Endothelial cell of umbilical vein (primary cell): ENCODE results near the gene SUSD2. TPM values are rescaled to one million over a fixed set of nuclear protein-coding genes. Genes with fewer than 3 reads are reported as not detected.

Experiments
- BruUV-seq: library from RNA; stranded (reverse); fragments of 400-500 nt; replicated peaks from 2 replicates; lab custom pipeline; 2021; lab: Mats Ljungman, UMichigan
- CTCF ChIA-PET: fragments of 300-600, 350-600 bp; sonication (Branson Sonifier 250); formaldehyde crosslinking; loops from one replicate; lab custom pipeline; 2021; ENCODE audit warnings: antibody characterized with exemption, inconsistent platforms; lab: Charles Lee
- POLR2A ChIA-PET: fragments of 300-600, 350-600 bp; sonication (Branson Sonifier 250); formaldehyde crosslinking; loops from one replicate; lab custom pipeline; 2021; ENCODE audit warnings: antibody characterized with exemption, inconsistent platforms; lab: Charles Lee
- DNase-seq: peaks from one replicate; pipeline ENCODE4 v3.0.0-alpha.2; 2011; ENCODE audit warnings: low read depth, low spot score
- FAIRE-seq: peaks from 2 replicates; lab custom pipeline; 2011; peaks lifted over from hg19 to GRCh38; lab: Jason Lieb, UNC
- H2AFZ ChIP-seq: 2 replicates; pipeline ENCODE4 v1.6.0; 2012; ENCODE audit warnings: low read depth, low read length, control low read depth, inconsistent platforms
- H3K27ac ChIP-seq: 2 replicates; pipeline ENCODE4 v1.5.1; 2011; ENCODE audit warnings: low read depth, mild to moderate bottlenecking, control low read depth, low read length, moderate library complexity; ENCODE audit not compliant: insufficient read depth
- H3K27me3 ChIP-seq, 2 experiments: 2 replicates each; pipeline versions ENCODE4 v1.6.0 to v1.6.1; 2011; ENCODE audit warnings: low read length in 2 of 2, mixed read lengths in 1 of 2; ENCODE audit not compliant: control insufficient read depth in 2 of 2, insufficient read depth in 2 of 2
- H3K36me3 ChIP-seq, 2 experiments: 2 replicates in 1 of 2; 3 replicates in 1 of 2; pipeline ENCODE4 v1.5.1; 2011; ENCODE audit warnings: low read length in 2 of 2, mild to moderate bottlenecking in 1 of 2, moderate library complexity in 1 of 2; ENCODE audit not compliant: control insufficient read depth in 2 of 2, insufficient read depth in 2 of 2; ENCODE audit errors: extremely low read depth in 1 of 2
- H3K4me1 ChIP-seq: 3 replicates; pipeline ENCODE4 v1.5.1; 2011; ENCODE audit warnings: mild to moderate bottlenecking, low read length; ENCODE audit not compliant: control insufficient read depth, insufficient read depth; ENCODE audit errors: extremely low read depth
- H3K4me2 ChIP-seq: 2 replicates; pipeline ENCODE4 v1.6.1; 2011; ENCODE audit warnings: low read length, control low read depth, mixed read lengths; ENCODE audit not compliant: insufficient read depth
- H3K4me3 ChIP-seq, 3 experiments: fragments of 200-600 bp in 1 of 3; sonication (generic), shearing (Covaris generic) in 1 of 3; replicated peaks in 1 of 3; 2 replicates each; pipeline ENCODE4 v1.5.1; 2011 to 2016; ENCODE audit warnings: control low read depth in 3 of 3, low read length in 3 of 3, mild to moderate bottlenecking in 2 of 3, inconsistent platforms in 1 of 3, low read depth in 1 of 3, moderate library complexity in 1 of 3; ENCODE audit not compliant: insufficient read depth in 1 of 3
- H3K79me2 ChIP-seq: 2 replicates; pipeline ENCODE4 v1.6.0; 2012; ENCODE audit warnings: low read length, inconsistent platforms; ENCODE audit not compliant: control insufficient read depth, insufficient read depth
- H3K9ac ChIP-seq: replicated peaks from 2 replicates; pipeline ENCODE3; 2011; ENCODE audit warnings: low read length, control low read depth; ENCODE audit not compliant: insufficient read depth; ENCODE audit errors: extremely low read depth
- H3K9me1 ChIP-seq: replicated peaks from 3 replicates; pipeline ENCODE4 v1.6.0; 2011; ENCODE audit warnings: mild to moderate bottlenecking, low read length; ENCODE audit not compliant: control insufficient read depth, insufficient read depth; ENCODE audit errors: extremely low read depth
- H3K9me3 ChIP-seq: replicated peaks from 2 replicates; pipeline ENCODE4 v1.5.1; 2012; ENCODE audit warnings: low read length, inconsistent platforms; ENCODE audit not compliant: control insufficient read depth, insufficient read depth
- H4K20me1 ChIP-seq: replicated peaks from 2 replicates; pipeline ENCODE3; 2011; ENCODE audit warnings: mild to moderate bottlenecking, low read length; ENCODE audit not compliant: control insufficient read depth, insufficient read depth; ENCODE audit errors: extremely low read depth
- EZH2 ChIP-seq: IDR thresholded peaks from 2 replicates; pipeline ENCODE4 v1.6.1; 2012; ENCODE audit warnings: borderline replicate concordance, low read depth, mild to moderate bottlenecking, moderate library complexity, low read length, inconsistent platforms; ENCODE audit not compliant: severe bottlenecking
- FOS ChIP-seq: IDR thresholded peaks from 2 replicates; pipeline ENCODE4 v1.6.1; 2011; ENCODE audit warnings: mild to moderate bottlenecking, low read length, moderate library complexity, borderline replicate concordance; ENCODE audit not compliant: insufficient read depth
- GATA2 ChIP-seq: IDR thresholded peaks from 2 replicates; pipeline ENCODE4 v1.7.0; 2011; ENCODE audit warnings: low read depth, mild to moderate bottlenecking, moderate library complexity, mixed read lengths, low read length; ENCODE audit not compliant: insufficient read length, insufficient read depth
- JUN ChIP-seq: IDR thresholded peaks from 2 replicates; pipeline ENCODE4 v1.6.1; 2011; ENCODE audit warnings: borderline replicate concordance, low read depth; ENCODE audit not compliant: insufficient read length, insufficient read depth
- MYC ChIP-seq: IDR thresholded peaks from one replicate; pipeline ENCODE4 v1.6.1; 2011; ENCODE audit warnings: mild to moderate bottlenecking, low read depth, low read length
- POLR2A ChIP-seq: IDR thresholded peaks from 2 replicates; pipeline ENCODE4 v1.6.1; 2012; ENCODE audit warnings: low read depth, mild to moderate bottlenecking, control low read depth, low read length
- POLR2AphosphoS5 ChIP-seq: IDR thresholded peaks from 2 replicates; pipeline ENCODE4 v1.6.1; 2012; ENCODE audit warnings: low read depth, mild to moderate bottlenecking, control low read depth, low read length, moderate library complexity; ENCODE audit not compliant: insufficient read depth
- dilution Hi-C: fragments of 300-500 bp; cut with MboI; formaldehyde crosslinking; loops from one replicate; pipeline ENCODE4 v1.15.0; 2019; ENCODE audit warnings: low sequenced_read_pairs; ENCODE audit not compliant: extremely low pct_ligation_motif_present
- intact Hi-C: fragments of 100-400 bp; cut with micrococcal nuclease; formaldehyde crosslinking; loops from one replicate; pipeline ENCODE4 v1.10.0; 2022
- polyA plus RNA-seq, 4 experiments: library from polyadenylated mRNA; depleted of rRNA in 3 of 4; stranded (reverse) in 3 of 4; unstranded in 1 of 4; fragments of >200 nt; gene quantifications; 2 replicates each; pipeline versions ENCODE4 v1.2.1 to v1.2.3, GENCODE V29; 2011 to 2012; ENCODE audit warnings: missing spikeins in 1 of 4
- total RNA-seq: library from RNA; stranded (reverse); gene quantifications from 2 replicates; pipeline ENCODE4 v1.2.3, GENCODE V29; 2021
- TF ChIP-seq, protein P1 (sequence below): IDR thresholded peaks from 2 replicates; pipeline ENCODE4 v1.6.1; 2011; ENCODE audit not compliant: insufficient read depth, insufficient read length
- TF ChIP-seq, protein P2 (sequence below), 2 donors: IDR thresholded peaks; 1 replicate in 1 of 2; 2 replicates in 1 of 2; pipeline ENCODE4 v1.5.1; 2011; ENCODE audit warnings: low read length in 2 of 2, mild to moderate bottlenecking in 2 of 2, moderate library complexity in 2 of 2, control low read depth in 1 of 2, inconsistent platforms in 1 of 2, low read depth in 1 of 2; ENCODE audit not compliant: insufficient read depth in 1 of 2; ENCODE audit errors: extremely low read depth in 1 of 2

The SUSD2 gene
- total and polyA plus RNA-seq, 2 donors (not counting 3 experiments of a cell fraction or from before 2014, with no cell fraction given) = 0.26 to 0.27 TPM

DNA sequence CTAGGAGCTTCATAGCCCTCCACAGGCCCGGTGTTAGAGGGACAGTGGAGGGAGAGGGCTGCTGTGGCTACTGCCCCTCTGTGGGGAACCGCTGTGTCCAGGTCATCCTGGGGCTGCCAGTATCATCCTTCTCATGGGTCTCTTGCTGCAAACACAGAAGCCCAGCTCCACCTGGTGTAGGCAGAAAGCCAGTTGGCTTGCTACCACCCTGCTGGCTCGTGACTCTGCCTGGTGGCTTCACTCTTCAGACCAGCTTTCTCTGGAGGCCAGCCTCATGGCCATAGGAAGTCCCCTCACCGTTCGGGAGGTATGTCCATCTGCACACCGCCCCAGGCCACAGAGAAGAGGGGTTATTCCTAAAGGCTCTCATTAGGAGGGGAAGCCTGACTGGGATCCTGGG is 19.4 kb upstream of the SUSD2 start:
- Histone ChIP-seq H3K36me3 (peaks cover 3 to 13% of the 10 kb centered on the region in 2 experiments), H3K4me1 (peaks cover 4% of the 10 kb centered on the region), H3K4me3 (no peak overlapping the region), H2AFZ (no peak overlapping the region), H3K9me3 (no peaks in the 10 kb centered on the region), H3K9ac (no peak overlapping the region), H3K27ac (no peak overlapping the region), H3K4me2 (no peak overlapping the region), H3K27me3 (no peaks in the 10 kb centered on the region), H4K20me1 (no peaks in the 10 kb centered on the region), H3K79me2 (peaks cover 4% of the 10 kb centered on the region), H3K9me1 (no peaks in the 10 kb centered on the region)
- dilution Hi-C loops = no loop called here
- CTCF ChIA-PET = interaction anchor here (1.4 to 1.5 kb wide), 2 partner anchors 54 to 100 kb away, joined by 3 read pairs; no protein-coding TSS in a partner anchor
- DNase-seq = no peak
- FAIRE-seq = no peak
- BruUV-seq = no TSS peak
- TF ChIP-seq, protein P1, sequence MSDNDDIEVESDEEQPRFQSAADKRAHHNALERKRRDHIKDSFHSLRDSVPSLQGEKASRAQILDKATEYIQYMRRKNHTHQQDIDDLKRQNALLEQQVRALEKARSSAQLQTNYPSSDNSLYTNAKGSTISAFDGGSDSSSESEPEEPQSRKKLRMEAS = no peak
- TF ChIP-seq EZH2 (no peak), POLR2AphosphoS5 (no peak), POLR2A (no peak), FOS (no peak), JUN (no peak), GATA2 (no peak), MYC (no peak)
- TF ChIP-seq, protein P2, sequence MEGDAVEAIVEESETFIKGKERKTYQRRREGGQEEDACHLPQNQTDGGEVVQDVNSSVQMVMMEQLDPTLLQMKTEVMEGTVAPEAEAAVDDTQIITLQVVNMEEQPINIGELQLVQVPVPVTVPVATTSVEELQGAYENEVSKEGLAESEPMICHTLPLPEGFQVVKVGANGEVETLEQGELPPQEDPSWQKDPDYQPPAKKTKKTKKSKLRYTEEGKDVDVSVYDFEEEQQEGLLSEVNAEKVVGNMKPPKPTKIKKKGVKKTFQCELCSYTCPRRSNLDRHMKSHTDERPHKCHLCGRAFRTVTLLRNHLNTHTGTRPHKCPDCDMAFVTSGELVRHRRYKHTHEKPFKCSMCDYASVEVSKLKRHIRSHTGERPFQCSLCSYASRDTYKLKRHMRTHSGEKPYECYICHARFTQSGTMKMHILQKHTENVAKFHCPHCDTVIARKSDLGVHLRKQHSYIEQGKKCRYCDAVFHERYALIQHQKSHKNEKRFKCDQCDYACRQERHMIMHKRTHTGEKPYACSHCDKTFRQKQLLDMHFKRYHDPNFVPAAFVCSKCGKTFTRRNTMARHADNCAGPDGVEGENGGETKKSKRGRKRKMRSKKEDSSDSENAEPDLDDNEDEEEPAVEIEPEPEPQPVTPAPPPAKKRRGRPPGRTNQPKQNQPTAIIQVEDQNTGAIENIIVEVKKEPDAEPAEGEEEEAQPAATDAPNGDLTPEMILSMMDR (IDR thresholded peaks at IDR 0.05; ENCODE audit: extremely low read depth in 1 of 2, insufficient read depth in 1 of 2, low read depth in 1 of 2, low read length in 2 of 2) = no peak
- intact Hi-C loops = no loop called here
- POLR2A ChIA-PET = no interaction called here
